ENCODE results near the gene LNPEP. TPM values are rescaled to one million over a fixed set of nuclear protein-coding genes. Genes with fewer than 3 reads are reported as not detected.
A peak's percentile ranks its signal among the peaks of the same experiment; 100 is the strongest.

LNPEP gene
- total RNA-seq, 1 donor from 2014 or later, result 23.6 TPM

DNA sequence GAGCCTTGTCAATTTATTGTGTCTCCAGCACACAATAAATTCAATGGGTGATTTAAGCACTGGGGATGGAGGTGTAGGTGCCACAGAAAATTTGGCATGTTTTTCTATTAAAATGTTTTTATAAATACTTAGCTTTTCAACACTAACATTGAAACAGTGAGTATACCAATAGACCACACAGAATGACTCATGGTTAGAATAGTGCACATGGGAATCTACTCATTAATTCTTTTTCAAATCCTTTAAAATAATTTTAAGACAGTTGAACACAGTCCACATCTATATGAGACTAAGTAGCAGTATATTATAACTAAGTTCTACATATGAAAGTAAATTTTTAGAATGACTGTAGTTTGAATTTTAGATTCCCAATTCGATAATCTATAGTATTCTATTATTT, 67.1 kb downstream of the LNPEP start:
- ATAC-seq, result no peak

DNA sequence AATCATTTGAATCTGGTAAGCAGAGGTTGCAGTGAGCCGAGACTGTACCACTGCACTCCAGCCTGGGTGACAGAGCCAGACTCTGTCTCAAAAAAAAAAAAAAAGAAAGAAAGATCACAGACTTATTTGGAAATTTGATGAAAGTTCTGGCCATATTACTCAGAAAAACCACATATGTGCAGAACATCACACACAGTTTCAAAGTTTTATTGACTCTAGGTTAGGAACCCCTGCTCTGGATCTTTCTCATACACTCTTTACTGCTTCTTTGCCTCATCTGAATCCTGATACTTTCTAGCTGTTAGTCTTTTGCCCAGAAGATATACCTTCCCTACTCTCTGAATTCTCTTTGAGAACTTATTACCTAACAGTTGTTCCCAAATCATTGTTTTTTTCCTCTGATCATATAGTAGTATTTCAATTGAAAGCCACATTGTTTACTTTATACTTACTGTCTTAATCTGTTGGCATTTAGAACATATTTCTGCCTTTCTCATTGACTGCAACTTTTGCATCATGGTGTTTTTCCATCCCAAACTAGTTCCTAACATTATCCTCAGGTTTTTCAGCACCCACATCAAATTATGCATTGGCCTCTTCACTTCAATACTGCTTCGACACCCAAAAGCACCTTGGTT, 68.7 kb downstream of the LNPEP start:
- no peak for ATAC-seq

DNA sequence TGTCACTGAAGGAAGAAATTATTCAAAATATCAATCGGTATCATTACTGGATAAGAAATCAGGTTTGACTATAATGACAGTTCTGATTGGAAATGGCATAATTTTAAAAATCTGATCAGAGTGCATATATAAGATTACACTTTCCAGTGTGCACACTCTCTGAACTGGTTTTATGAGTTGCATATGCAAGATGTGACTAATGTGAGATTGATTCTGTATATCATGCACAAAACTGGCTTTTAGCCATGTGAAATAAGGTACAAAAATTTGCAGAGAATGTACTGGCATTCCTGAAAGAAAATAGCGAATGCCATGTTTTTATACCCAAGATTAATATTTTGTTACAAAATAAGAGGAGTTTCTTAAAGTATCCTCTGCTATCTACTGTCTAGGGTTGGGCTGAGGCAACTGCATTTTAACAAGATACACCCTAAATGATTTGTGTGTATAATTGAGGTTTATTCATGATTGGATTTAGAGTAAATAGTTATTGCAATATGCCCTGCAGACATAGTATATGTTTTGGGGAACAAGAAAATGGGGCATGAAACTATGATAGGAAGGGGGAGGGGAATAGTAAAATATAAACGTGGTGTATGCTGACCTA, 70.7 kb downstream of the LNPEP start:
- no peak for ATAC-seq

DNA sequence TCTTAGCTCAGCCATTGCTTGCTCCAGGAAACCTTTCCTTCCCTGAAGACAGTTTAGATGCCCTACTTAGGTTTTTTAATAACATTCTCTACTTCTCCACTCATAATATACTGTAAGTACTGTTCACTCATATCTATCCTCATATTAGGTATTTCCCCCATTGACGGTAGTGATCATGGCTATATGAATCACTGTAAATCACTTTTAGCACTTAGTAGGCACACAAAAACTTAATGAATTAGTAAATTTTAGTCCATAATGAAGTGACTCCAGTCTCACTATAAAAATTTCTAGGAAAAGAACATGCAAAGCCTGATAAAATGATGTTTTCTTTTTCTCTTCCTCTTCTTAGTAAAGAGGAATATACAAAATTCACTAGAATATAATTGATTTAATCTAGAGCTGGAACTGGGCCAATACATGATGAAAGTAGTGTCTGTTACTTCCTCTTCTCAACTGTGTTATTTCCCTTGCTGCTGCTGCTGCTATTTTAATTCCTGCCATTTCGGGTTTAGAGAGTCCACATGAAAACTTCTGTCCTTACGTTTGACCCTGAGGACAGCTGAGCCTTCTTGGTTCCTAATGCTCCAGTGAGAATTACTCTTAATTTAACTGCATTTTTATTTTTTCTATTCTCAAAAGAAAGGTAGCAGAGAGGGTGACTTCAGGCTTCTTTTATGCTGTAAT, 73.5 kb downstream of the LNPEP start:
- no peak for ATAC-seq

DNA sequence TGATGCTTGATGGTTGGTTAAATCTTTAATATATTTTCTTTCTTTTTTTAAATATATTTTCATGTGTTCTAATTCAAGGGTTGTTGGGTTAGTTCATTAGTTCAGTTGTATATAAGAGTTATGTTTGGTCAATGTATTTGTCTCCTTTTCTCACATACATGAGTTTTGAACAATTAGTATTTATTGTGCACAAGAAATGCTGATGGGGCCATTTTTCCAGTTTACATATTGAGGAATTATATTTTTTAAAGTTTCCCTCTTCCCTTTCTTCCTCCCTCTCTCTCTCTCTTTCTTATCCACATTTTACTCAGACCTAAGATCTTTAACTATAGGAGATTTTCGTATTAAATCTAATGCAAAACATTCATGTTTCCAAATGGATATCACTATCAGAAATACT, 74.0 kb downstream of the LNPEP start:
- ATAC-seq, result no peak

DNA sequence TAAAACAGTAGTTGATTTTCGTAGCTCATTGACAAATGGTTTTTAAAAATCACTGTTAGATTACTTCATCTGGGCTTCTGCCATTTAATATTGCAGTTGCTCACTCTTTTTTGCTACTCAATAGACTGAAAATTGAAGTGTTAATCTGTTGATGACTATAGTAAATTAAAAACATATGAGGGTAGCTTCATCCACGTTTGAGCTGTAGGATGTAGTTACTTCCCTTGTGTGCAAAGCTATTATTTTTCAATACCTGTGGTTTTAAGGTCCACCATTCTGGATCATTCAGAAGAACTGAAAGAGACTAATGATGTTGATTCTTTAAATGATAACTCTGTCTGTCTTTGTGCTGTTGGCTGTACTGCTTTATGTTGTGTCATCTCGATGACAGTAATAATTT, 74.7 kb downstream of the LNPEP start:
- ATAC-seq, result no peak

DNA sequence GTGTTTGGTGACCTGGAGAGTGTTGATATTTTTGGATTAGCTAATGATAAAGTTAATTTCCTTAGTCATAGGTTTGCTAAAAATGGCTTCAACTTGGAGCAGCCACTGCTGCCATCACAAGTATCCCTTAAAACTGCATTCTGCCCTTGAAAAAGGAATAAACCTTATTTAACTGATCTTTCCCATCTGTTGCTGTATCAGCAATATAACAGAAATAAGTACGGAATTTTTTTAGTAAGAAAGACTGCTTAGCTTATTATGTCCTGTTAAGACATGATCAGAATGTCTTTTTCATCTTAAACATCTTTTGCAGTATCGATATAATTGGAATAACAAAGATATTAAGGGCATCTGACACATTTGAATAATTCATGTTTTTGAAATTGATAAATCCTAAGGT, 75.7 kb downstream of the LNPEP start:
- no peak for ATAC-seq

DNA sequence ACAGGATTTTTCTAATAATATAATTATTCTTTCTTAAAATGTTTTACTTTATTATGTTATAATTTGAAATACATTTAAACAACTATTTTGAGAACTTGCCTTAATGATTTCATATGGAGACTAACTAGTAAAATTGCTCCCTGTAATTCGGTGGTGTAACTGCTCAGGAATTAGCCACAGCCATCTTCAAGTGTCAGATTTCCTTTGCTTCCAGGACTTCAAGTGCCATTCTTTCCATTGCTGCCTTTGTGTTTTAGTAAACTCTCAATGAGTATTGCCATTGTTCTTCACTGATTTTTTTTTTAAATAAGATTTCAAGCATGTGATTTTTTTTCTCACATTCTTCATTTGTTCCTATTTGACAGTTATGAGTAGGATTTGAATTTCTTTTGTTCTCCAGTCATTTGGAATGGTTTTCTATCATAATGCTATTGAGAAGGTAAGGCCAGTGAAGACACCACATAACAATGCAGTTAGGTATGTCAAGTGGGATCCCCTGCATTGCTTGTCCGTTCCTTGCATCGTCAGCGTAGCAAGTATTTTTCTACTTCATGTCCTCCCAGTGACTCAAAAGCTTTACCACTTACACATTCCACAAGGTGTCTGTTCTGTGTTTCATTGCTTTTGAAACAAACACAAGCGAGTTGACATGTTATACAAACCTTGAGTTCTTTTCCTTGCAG, 83.7 kb downstream of the LNPEP start:
- ATAC-seq, result no peak

DNA sequence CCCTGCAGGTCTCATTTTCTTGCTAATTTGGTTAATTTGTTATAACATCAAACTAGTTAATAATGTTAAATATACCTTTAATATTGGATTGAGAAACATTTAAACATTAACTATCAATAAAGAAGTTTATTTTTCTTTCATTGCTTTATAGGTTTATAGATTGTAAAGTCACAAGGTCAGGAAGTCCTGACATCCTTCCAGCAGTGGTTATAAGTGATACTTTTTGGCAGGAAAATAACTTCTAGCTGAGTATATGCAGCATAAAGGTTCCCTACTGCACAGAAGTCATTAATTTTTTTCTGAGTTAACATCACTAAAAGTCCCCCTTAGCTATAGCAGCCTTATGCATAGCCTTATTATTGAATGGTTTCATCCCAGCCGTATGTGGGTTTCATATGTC, 85.5 kb downstream of the LNPEP start:
- no peak for ATAC-seq

DNA sequence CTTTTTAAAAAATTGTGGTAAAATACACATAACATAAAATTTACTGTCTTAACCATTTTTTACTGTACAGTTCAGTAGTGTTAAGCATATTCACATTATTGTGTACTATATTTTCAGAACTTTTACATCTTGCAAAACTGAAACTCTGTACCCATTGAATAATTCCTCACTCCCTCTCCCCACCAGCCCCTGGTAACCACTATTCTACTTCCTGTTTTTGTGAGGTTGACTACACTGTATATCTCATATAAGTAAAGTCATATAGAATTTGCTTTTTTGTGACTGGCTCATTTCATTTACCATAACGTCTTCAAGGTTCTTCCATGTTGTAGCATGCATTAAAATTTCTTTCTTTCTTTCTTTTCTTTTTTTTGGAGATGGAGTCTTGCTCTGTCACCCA, 87.0 kb downstream of the LNPEP start:
- ATAC-seq, result no peak

DNA sequence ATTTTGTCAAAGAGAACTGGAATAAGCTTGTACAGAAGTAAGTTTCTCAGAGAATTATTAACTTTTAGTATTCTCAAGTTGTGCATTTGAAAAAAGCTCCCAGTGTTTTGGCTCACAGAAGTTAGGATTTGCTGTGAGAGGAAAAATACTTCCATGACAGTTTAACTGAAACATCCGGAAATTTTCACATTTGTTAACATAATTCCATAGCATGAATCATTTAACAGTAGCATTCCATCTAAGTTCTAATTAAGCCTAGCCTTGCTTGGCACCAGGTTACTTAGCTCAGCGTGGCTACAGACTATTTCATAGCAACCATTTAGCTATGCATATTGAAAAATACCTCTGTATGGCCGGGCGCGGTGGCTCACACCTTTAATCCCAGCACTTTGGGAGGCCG, 90.8 kb downstream of the LNPEP start:
- no peak for ATAC-seq

DNA sequence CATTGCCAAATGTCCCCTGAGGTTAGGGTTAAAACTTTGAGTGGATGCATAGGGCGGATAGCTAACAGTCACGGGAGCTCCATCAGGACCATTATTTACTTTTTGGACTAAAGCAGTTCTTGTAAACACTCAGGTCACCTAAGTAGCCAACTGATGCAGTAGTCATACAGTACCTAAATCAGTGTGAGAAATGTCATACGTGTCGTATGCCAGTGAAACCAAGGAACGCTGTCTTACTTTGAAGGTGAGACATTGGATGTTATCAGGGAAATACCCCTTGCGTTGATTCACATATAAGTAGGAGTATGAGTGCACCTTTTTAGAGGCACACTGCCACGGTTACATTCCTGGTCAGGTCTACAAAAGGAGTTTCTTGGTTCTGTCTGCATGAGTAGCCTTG, 101.9 kb downstream of the LNPEP start:
- ATAC-seq, result no peak

DNA sequence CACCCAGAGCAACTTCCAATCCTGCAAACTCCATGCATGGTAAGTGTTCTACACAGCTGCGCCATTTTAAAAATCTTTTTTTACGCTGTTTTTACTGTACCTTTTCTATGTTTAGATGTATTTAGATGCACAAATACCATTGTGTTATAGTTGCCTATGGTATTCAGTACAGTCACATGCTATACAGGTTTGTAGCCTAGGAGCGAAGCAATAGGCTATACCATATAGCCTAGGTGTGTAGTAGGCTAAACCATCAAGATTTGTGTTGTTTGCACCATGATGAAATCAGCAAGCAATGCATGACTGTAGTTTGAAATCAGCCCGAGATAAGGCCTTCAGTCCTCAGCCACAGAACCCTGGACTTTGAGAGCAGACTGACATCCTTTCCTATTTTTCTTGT, 105.4 kb downstream of the LNPEP start:
- ATAC-seq, result no peak

DNA sequence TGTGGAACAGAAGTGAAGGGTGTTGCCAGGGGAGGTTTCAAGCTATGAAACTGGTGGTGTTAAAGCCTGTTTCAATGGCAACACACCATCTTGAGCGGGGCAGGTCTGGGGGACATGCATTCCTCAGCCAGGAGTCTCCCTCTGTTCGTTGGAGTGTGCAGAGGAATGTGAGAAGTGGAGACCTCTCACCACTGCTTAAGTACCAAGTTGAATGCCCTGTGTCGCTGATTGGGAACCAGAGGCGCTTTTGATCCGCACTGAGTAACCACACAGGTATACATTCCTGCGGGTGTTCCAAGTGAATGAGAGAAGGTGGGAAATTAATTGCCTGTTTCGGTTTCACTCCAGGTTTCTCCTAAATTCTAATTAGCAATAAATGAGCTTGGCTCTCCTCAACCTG, 107.1 kb downstream of the LNPEP start:
- no peak for ATAC-seq

DNA sequence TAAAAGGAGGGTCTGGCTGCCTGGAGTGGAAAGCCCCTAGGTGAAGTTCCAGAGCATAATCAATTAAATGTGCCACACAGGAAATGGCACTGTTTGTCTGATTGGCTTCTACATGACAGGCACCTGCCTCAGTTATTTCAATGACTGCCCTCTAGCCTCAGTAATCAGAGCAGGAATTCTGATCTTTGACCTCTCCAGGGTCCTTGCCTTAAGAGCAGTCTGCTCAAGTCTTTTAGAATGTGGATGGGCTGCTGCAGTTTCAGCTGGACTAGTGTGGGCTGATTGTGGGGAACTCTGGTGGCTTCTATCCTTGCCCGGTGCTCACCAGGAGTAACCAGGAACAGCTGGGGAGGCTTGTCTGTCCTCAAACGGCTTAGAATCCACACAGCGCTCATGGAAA, 107.6 kb downstream of the LNPEP start:
- no peak for ATAC-seq

DNA sequence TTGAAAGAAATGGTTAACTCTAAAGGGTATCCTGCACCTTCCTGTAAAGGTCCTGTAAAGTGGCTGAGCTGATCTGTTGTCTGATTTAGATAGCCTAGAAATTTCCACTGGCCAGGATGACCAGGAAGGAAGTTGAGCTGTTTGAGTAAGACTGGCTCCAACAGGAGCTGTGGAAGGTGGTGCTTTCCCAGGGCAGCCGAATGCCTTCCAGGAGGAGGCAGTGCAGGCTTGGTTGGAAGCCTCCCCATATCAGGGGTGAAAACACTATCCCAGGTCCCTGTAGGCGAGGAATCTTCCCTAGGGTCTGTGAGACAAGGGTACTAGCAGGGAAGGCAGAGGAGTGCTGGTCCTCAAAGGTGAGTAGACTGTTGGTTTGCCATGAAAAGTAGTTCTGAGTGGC, 108.2 kb downstream of the LNPEP start:
- peak; percentile 60 for ATAC-seq

DNA sequence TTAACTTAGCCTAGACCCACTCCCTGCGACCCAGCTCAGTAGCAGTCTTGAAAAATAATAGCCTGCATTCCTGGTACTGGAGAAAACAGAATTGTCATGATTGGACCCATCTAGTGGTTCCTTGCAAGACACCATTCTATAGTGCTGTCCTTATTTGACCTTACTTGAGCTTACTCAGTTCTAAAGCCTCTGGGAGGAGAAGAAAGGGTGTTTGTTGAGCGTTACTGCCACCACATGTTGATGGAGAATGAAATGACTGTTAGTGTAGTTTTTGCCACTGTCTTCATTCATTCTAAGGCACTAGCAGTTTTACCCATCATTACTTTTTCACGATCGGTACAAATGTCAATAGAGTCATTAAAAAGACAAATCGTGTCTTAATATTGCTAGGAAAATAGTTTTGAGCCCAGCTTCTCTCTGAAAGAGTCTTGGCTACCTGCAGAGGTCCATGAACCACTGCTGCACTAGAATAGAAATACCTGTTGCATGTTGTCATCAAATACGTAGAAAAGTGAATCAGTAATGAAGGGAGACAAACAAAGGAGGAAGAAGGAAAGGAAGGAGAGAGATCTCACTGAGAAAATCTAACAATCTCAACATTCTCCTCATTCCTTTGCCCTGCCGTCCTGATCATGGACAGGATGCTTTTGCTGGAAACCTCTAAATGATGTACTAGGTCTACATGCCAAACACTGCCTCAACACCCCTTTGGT, 110.5 kb downstream of the LNPEP start:
- no peak for ATAC-seq

DNA sequence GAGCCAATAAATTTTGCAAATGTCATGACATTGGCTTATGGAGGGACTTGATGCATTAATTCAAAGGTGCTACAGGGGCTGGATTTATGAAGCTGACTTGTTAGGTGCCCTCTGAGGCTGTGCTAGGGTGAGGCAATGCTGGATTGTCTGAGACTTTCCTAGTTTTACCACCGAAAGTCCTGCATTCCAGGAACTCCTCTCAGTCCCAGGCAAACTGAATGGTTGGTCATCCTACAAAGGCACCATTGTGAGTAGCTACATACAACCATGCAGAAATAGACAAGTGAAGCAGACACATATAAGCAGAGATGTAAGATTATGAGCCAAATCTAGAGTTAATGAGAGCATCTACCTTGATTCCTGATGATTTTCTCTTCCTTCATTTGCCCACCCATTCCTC, 111.2 kb downstream of the LNPEP start:
- no peak for ATAC-seq

DNA sequence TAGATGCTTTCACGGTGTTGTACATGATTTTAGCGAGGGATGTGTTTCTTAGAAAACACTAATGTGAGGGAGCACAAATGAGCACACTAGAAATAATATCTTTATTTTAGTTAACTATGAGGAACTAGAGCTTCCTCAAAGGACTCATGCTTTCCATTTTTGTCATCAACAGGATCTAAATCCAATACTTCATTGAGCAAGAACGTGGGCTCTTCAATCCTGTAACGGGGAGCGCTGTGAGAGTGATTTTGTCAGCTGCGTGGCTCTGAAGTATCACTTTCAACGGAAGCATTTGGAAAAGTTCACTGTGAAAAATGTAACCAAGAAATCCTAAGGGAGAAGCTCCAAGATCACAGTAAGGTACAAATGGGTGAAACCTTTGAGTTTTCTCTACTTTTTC, 113.3 kb downstream of the LNPEP start:
- ATAC-seq, result no peak

DNA sequence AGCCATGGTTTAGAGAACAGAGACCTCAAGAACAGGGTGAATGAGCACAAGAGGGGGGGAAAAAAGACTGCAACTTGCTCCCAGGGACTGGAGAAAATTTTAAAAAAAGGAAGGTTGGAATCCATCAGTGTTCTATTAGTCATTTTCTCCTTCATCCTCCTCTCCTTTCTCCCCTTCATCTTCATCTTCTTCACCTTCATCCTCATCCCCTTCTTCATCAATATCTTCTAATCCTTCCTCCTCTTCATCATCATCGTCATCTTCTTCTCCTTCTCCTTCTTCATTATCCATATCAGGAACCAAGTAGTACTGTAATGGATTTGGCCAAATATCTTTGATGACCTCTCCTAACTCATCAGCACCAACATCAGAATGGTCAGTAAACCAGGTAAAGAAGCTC, 120.4 kb downstream of the LNPEP start:
- ATAC-seq, result no peak

DNA sequence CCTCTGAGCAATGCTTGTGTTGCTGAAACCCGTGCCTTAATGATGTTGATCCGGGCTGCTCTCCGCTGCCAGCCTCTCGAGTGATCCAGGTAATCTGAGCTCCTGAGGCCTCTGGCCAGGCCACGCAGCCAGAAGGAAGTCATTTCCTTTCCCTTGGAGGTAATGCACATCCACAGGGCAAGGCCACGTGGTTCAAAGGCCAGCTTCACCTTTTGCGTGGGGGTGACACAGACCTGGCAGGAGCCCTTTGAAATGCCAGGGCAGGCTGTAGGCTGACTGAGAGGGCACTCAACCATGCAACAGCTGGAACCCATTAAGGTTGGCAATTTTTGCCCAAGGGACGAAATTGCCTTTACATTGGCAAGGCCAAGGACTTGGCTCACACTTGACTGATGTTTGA, 126.2 kb downstream of the LNPEP start:
- ATAC-seq, result no peak

DNA sequence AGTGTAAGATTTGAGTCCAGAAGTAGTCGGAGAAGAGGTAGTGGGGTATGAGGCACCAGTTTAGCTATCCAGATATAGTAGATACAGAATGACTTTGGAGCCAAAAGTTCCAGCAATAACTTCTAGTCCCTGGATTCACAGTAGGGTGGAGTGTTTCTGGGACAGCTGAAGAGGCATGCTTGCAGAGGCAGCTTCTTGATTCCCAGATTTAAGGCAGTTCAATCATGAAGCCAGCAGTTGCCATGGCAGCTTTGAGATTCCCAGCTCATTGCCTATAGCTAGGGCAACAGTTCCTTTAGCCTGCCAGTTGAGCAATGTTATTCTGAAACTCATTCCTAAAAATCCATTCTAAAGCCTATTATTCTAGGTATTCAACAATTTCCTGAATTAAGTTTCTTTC, 127.4 kb downstream of the LNPEP start:
- ATAC-seq, result no peak

DNA sequence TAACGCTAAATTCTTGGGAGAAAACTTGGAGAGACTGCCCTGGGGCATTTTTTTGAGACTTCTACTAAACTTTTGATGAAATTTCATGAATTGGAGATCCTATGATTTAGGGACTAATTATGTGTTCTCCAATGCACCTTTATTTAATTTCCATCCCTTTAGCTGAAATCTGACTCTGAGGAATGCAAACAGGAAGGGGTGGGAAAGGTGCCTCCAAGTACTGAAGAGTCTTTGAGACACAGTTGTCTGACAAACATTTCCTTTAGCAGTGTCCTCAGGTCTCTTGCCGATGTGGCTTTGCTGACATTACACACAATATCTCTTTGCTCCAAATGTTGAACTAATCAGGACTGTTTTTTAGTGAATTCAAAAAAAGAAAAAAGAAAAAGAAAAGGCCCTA, 129.6 kb downstream of the LNPEP start:
- ATAC-seq, result no peak
